Tibial nerve (tissue), 4 donors: ENCODE measurements around the gene FAM234B. TPM values are rescaled to one million over a fixed set of nuclear protein-coding genes. Genes with fewer than 3 reads are reported as not detected.

Experiments used
- DNase-seq, 2 donors: peaks; one replicate each; pipeline ENCODE4 v3.0.0-alpha.2; 2019; ENCODE audit warnings: low spot score in 2 of 2
- H3K27ac ChIP-seq, 4 donors: fragments of 200-600 bp; sonication (generic) in 3 of 4; one replicate each; pipeline ENCODE4 v1.5.1; 2017 to 2019; ENCODE audit warnings: mild to moderate bottlenecking in 1 of 4
- H3K27me3 ChIP-seq, 2 donors: fragments of 200-600 bp; sonication (generic) in 1 of 2; one replicate each; pipeline versions ENCODE4 v1.5.1 to v1.6.0; 2017 to 2019
- H3K36me3 ChIP-seq, 3 donors: fragments of 200-600 bp; sonication (generic); one replicate each; pipeline ENCODE4 v1.5.1; 2018 to 2019
- H3K4me1 ChIP-seq, 4 donors: fragments of 200-600 bp; sonication (generic) in 3 of 4; one replicate each; pipeline ENCODE4 v1.5.1; 2017 to 2019
- H3K4me3 ChIP-seq, 4 donors: fragments of 200-600 bp; sonication (generic) in 3 of 4; one replicate each; pipeline ENCODE4 v1.5.1; 2017 to 2019; ENCODE audit warnings: mild to moderate bottlenecking in 1 of 4, moderate library complexity in 1 of 4
- H3K9me3 ChIP-seq, 4 donors: fragments of 200-600 bp; sonication (generic) in 3 of 4; one replicate each; pipeline ENCODE4 v1.5.1; 2017 to 2019
- EP300 ChIP-seq, 2 donors: sonication (generic); formaldehyde crosslinking; IDR thresholded peaks; one replicate each; pipeline ENCODE4 v1.6.1; 2017; ENCODE audit warnings: antibody characterized with exemption in 2 of 2, mild to moderate bottlenecking in 1 of 2
- POLR2A ChIP-seq, 2 donors: fragments of 450-650 bp; IDR thresholded peaks; one replicate each; pipeline ENCODE4 v1.6.1; 2017; ENCODE audit warnings: antibody characterized with exemption in 2 of 2, mild to moderate bottlenecking in 2 of 2, moderate library complexity in 2 of 2
- WGBS, 2 donors: methylation state at CpG; one replicate each; pipeline ENCODE4 v1.1.5; 2018; 5-methylcytosine and 5-hydroxymethylcytosine counted together
- total RNA-seq, 4 donors: library from RNA; depleted of rRNA; stranded (reverse); fragments of >200 nt; gene quantifications; one replicate each; pipeline ENCODE4 v1.1.0, GENCODE V29; 2016
- TF ChIP-seq, protein P1 (sequence below), 5 experiments: fragments of 200-600 bp in 3 of 5; fragments of 450-650 bp in 2 of 5; sonication (generic) in 3 of 5; IDR thresholded peaks; one replicate each; pipeline ENCODE4 v1.5.1; 2016 to 2019; ENCODE audit warnings: antibody characterized with exemption in 5 of 5, mild to moderate bottlenecking in 3 of 5, moderate library complexity in 2 of 5

FAM234B gene
- total RNA-seq, 4 donors from 2014 or later = 2.0 to 12.6 (median 8.4) TPM

GRCh38 chr12:13099844-13100604 is 55.8 kb downstream of the FAM234B start:
- WGBS, 2 donors = 79 to 83% methylated on average over 10 of the region's 10 CpGs
- H3K4me1 ChIP-seq = peaks cover 0 to 60% (median 37%) of the 10 kb centered on the region in 4 donors
- peak overlapping the region; percentile 80 to 99 (median 94) for H3K27ac ChIP-seq
- DNase-seq = no peak
- H3K36me3 ChIP-seq = no peaks in the 10 kb centered on the region
- no peaks in the 10 kb centered on the region for H3K27me3 ChIP-seq
- H3K9me3 ChIP-seq = no peaks in the 10 kb centered on the region
- TF ChIP-seq POLR2A (IDR thresholded peaks at IDR 0.05) (no peak), EP300 (IDR thresholded peaks at IDR 0.05) (no peak)
- TF ChIP-seq, protein P1, sequence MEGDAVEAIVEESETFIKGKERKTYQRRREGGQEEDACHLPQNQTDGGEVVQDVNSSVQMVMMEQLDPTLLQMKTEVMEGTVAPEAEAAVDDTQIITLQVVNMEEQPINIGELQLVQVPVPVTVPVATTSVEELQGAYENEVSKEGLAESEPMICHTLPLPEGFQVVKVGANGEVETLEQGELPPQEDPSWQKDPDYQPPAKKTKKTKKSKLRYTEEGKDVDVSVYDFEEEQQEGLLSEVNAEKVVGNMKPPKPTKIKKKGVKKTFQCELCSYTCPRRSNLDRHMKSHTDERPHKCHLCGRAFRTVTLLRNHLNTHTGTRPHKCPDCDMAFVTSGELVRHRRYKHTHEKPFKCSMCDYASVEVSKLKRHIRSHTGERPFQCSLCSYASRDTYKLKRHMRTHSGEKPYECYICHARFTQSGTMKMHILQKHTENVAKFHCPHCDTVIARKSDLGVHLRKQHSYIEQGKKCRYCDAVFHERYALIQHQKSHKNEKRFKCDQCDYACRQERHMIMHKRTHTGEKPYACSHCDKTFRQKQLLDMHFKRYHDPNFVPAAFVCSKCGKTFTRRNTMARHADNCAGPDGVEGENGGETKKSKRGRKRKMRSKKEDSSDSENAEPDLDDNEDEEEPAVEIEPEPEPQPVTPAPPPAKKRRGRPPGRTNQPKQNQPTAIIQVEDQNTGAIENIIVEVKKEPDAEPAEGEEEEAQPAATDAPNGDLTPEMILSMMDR (IDR thresholded peaks at IDR 0.05) = no peak
- H3K4me3 ChIP-seq = no peak overlapping the region

DNA sequence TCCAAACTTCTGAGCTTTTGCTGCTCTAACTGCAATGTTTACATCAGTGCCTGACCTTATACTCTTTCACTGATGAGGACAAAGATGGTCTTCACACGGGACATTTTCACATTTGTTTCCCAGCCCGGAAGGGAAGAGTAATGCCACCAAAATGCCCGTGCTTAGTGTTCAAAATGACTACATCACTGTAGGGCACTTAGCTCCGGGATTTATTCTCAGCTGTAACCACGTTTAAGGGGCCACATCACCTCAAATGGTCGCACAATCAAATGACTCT is 56.4 kb downstream of the FAM234B start:
- Histone ChIP-seq H3K27ac (peak overlapping the region; percentile 80 to 99 (median 94)), H3K4me1 (peaks cover 0 to 60% (median 37%) of the 10 kb centered on the region in 4 donors), H3K4me3 (peak overlapping the region; percentile 48 to 65 (median 56)), H3K9me3 (no peaks in the 10 kb centered on the region), H3K27me3 (no peaks in the 10 kb centered on the region), H3K36me3 (no peaks in the 10 kb centered on the region)
- DNase-seq = no peak
- TF ChIP-seq EP300 (IDR thresholded peaks at IDR 0.05) (no peak), POLR2A (IDR thresholded peaks at IDR 0.05) (no peak)
- TF ChIP-seq, protein P1 (IDR thresholded peaks at IDR 0.05) = no peak
- 6 to 15% methylated on average over 6 of the region's 6 CpGs for WGBS, 2 donors

DNA sequence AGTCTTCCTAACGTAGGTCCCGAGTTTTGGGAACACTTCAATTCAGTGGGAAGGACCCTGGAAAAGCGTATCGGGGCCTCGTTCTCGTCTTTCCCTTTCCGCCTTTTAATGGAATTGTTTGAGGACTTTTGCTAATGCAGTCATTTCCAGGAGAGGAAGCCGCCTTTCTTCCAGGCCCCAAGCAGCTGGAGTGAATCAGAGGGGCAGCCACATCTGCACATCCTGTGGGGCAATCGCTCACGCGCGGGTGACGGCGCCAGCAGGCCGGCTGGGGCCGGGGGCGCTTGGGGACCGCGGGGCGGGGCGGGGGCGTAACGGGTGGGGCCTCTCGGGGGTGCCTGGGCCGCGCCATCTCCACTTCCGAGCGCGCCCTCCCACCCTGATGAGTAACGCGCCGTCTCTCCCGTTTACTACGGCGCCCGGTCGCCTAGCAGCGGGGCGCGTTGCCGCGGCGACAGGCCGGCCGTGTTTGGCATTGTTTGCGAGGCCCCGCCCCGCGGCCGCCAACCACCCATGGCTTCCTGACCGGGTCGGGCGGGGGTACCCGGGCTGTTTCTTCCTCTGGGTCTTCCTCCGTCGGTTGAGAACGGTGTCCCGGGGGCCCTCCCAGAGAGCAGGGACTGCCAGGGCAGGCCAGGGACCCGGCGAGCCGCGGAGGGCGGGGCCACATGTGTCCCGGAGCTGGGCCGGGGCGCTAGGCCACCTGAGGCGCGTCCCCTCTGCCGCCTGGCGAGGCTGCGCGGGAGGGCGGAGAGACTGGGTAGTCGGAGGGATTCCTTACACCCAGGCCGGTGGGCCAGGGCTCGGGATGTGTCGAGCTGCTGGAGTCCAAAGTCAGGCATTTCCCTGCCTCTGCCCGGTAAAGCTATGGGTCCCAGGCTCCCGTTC is 56.9 kb downstream of the FAM234B start:
- H3K4me3 ChIP-seq = peak overlapping the region; percentile 48 to 65 (median 56)
- DNase-seq = peak; percentile 83 to 86
- WGBS, 2 donors = 1 to 2% methylated on average over 45 to 48 of the region's 79 CpGs

DNA sequence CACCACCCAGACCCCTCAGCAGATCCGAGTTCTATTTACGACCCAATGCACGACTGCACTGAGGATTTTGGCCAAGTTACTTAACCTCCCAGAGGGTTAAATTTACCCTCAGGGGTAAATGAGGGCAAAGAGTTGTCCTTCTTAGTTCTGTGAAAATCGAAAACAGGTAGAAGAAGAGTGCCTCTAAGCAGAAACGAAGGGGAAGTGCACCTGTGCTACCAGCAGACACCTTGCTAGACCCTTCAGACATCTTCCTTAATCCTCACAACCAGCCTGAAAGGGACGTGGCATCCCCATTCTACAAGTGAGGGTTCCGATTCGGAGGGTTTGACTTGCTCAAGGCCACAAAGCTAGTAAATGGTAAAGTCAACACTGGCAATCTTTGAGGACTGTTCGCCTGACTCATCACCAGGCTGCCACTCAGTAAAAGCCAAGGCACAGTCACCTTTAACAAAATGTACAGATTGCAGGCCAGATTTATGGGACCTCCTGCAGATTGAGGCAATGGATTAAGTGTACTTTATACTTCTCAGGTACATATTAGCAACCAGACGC is 57.7 kb downstream of the FAM234B start:
- Histone ChIP-seq H3K4me3 (peak overlapping the region in 3 of 4 donors; percentile 48 to 65 (median 59)), H3K27me3 (no peaks in the 10 kb centered on the region), H3K36me3 (no peaks in the 10 kb centered on the region), H3K9me3 (no peaks in the 10 kb centered on the region), H3K27ac (peak overlapping the region; percentile 80 to 99 (median 94)), H3K4me1 (peaks cover 0 to 56% (median 37%) of the 10 kb centered on the region in 4 donors)
- no peak for TF ChIP-seq POLR2A (IDR thresholded peaks at IDR 0.05)
- TF ChIP-seq, protein P1 (IDR thresholded peaks at IDR 0.05) = no peak
- TF ChIP-seq EP300 (IDR thresholded peaks at IDR 0.05) = no peak
- WGBS, 2 donors = 55 to 62% methylated on average over 10 of the region's 10 CpGs
- no peak for DNase-seq

More for the DNA sequence above, 56.9 kb downstream of the FAM234B start:
- H3K27me3 ChIP-seq = no peaks in the 10 kb centered on the region
- H3K4me1 ChIP-seq = peaks cover 0 to 60% (median 37%) of the 10 kb centered on the region in 4 donors
- TF ChIP-seq POLR2A (IDR thresholded peaks at IDR 0.05) (peak in 1 of 2 donors; percentile 25), EP300 (IDR thresholded peaks at IDR 0.05) (peak; percentile 84 to 92)
- TF ChIP-seq, protein P1 (IDR thresholded peaks at IDR 0.05) = no peak
- peak overlapping the region; percentile 80 to 99 (median 94) for H3K27ac ChIP-seq
- H3K9me3 ChIP-seq = no peaks in the 10 kb centered on the region
- H3K36me3 ChIP-seq = no peaks in the 10 kb centered on the region
